Activated CD8-positive, alpha-beta memory T cell treated with anti-CD3 and anti-CD28 coated beads for 48 hours (primary cell): Measurements from ENCODE around the gene ETS1.
"Not testable (repeated sequence)": the region's sequence is repeated elsewhere in the genome, so short reads cannot be mapped to it uniquely, and the experiment has no call there.

Experiments
- DNase-seq, 3 experiments: peaks; one replicate each; pipeline ENCODE4 v3.0.0-alpha.2; 2020; ENCODE audit warnings: low read depth in 2 of 3, low spot score in 2 of 3

The ETS1 gene

DNA sequence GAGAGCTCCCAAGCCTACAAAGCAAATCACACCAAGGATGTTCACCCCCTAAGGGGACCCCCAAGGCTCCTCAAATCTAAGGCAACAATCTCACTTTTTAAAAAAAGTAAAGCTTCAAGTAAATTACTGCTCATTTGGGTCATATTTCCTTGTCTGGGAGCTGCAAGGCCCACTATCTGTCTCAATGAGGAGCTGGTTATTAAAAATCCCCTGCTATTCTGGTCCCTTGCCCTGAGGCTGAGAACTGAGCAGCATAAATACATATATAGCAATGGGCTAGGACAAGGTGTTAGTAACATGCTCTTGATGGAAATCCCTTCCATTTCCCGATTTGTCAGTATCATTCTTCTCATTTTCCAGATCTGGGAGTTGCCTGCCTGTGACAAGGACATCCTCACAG is 119.2 kb downstream of the ETS1 start:
- no peak for DNase-seq

GRCh38 chr11:128467610-128468041 is 119.7 kb downstream of the ETS1 start:
- DNase-seq = no peak

DNA sequence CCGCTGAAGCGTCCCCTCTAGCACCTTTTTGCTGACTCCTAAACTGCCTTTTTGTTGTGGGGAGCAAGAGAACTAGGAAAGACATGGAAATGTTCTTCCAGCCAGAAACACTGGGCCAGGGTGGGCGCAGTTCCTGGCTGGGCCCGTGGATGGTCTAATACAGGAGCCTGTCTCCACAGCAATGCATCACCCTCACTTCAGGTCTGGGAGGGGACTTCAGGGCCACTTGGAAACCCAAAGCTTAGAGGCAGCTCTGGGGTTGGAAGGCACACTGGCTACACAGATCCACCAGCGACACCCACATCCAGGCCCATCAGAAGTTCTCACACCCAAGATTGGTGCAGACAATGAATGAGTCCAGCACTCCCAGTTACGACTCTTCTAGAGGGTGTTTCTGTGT is 120.3 kb downstream of the ETS1 start:
- DNase-seq = no peak

DNA sequence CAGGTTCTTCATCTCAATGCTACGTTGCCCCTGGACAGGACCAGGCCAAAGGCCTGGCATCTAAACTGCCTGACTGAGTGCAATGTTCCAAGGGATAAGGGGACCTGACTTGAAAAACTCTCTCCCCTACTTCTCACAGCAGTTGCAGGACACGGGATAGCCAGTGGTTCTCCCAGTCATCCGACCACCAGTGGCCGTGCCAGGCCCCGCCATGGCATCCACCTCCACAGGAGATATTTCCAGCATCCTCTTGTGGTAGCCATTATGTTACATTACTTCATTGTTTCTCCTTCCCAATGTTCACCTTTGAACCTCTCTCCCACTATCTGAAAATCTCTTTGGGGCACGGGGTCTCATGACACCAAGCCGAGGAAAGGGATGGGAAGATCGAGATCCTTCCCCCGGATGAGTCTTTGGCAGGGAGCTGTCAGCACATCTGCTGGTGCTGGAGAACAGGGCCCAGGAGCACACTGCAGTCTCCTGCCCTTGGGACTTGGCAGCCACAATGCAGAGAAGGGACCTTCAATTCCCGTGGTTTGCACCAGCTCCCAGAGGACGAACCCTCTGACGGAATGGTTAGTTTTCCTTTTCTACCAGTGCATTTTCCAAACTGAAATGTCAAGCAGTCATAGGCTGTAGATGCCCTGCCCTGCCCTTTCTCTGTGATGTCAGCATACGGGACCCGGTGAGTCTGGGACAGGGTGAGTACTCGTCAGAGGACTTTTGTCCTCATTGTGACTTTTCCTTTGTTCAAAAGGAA is 121.2 kb downstream of the ETS1 start:
- no peak for DNase-seq

- DNase-seq = no peak
Measured at GRCh38 chr11:128465531-128465930, 121.8 kb downstream of the ETS1 start.

GRCh38 chr11:128464878-128465450 is 122.4 kb downstream of the ETS1 start:
- no peak for DNase-seq

DNA sequence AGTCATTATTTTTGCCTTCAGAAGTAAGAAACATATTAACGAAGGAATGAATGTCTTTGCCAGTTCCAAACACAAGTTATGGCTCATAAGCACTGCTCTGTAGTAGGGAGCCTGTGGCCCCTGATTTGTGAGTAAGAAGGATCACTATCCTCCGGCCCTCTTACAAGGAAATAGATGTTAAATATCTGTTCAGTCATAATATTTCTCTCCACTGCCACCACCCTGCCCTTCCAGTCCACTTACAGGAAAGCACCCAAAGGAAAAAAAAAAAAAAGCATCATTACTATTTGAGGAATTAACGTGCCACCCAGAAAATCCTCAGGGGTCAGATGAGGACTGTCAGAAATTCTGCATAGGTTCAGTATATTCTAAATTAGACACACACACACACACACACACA is 123.4 kb downstream of the ETS1 start:
- DNase-seq = no peak

DNA sequence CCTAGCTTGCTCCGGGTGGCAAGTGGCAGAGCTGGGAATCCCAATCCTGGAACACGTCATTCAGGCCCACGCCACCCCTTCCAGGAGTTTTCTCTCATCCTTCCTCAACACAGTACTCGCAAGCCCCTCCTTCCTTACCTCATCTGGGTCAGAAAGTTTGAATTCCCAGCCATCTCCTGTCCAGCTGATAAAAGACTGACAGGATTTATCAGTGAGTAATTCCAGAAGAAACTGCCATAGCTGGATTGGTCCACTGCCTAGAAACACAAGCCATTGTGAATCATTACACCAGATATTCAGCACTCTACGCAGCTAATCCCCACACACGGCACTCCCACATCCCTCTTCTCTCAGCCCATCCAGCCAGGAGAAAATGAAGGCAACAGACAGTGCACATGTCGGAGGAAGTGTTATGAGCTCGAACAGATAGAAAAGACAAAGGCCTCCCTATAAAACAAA is 124.0 kb downstream of the ETS1 start:
- DNase-seq = no peak

DNA sequence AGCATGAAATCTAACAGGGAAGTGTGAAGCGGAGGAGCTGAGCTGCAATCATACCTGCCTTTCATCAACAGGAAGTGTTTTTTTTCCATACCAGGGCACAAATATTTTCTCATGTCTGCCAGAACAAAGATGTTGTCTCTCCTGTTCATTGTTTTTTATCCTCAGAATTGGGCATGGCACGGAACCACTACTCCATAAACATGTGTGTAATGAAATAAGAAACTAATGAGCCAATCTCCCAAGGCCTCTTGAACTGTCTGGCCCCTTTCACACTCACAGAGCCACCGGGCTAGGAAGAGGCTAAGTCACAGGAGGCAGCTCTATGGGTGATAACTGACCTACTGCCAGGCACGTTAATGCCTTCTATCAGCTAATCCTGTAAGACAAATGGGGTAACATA is 124.4 kb downstream of the ETS1 start:
- DNase-seq = no peak

- no peak for DNase-seq
Measured at GRCh38 chr11:128462189-128462588, 125.2 kb downstream of the ETS1 start.

DNA sequence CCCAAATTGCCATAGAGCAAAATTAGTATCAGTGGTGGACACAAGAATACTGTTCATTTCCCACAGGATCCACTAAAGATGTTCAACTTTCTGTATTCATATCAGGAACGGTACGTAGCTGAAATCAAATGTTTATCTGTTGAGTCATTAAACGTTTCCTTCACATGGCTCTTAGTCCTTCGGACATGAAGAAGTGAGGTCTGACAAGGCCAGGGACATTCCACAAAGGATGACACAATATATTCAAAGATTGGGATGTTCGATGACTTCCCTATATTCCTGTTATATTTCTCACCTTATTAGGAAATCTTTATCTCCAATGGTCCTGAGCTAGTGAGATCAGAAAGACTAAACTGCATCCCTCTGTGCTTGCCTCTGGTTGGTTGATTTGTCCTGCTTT is 129.0 kb downstream of the ETS1 start:
- DNase-seq = no peak

GRCh38 chr11:128457874-128458273 is 129.5 kb downstream of the ETS1 start:
- DNase-seq = no peak

DNA sequence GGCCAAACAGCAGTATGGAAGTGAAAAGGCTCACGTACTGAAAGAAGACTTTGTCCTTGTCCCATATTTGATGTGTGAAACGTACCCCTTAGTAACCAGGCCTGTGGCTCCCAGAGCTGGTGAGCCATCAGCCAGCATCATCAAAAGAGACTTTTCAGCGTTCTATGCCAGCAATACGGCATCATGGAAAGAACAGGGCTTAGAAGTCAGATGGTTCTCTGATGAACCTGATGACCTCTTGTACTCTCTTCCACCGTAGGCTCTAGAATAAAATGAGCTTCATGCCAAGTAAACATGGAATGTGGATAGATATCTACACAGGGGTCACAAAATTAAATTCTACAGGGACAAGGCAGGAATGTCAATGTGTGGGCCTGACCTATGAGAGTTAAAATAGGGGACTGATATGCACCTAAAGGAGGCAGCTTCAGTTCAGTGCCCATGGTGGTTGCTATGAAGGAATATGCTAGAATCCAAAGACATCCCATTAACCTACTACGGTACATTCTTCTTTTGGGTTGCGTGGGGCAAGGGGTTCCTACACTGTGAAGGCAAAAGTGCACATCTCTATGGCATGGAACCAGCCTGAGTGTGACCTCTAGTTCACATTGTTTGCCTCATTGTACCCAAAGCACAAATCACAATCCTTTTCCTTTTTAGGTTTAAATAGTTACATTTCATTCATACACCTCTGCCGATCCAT is 130.6 kb downstream of the ETS1 start:
- no peak for DNase-seq

DNA sequence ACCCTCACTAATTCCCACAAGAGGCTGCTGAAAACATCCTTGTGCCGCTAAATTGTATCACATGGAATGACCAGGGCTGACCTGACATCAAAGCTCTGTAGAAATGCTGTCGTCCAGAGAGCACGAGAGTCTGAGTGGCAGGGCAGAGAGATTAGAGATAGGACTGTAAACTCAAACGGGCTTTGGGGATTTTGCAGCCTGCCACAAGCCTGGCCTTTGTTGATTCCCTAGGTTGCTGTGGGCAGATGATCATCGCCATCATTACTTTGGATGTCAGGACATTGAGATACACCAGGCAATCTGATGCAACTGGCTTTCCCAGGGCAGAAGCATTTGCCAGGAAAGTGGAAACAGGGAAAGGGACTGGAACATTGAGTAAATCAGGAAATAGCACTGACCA is 131.6 kb downstream of the ETS1 start:
- DNase-seq = no peak

DNA sequence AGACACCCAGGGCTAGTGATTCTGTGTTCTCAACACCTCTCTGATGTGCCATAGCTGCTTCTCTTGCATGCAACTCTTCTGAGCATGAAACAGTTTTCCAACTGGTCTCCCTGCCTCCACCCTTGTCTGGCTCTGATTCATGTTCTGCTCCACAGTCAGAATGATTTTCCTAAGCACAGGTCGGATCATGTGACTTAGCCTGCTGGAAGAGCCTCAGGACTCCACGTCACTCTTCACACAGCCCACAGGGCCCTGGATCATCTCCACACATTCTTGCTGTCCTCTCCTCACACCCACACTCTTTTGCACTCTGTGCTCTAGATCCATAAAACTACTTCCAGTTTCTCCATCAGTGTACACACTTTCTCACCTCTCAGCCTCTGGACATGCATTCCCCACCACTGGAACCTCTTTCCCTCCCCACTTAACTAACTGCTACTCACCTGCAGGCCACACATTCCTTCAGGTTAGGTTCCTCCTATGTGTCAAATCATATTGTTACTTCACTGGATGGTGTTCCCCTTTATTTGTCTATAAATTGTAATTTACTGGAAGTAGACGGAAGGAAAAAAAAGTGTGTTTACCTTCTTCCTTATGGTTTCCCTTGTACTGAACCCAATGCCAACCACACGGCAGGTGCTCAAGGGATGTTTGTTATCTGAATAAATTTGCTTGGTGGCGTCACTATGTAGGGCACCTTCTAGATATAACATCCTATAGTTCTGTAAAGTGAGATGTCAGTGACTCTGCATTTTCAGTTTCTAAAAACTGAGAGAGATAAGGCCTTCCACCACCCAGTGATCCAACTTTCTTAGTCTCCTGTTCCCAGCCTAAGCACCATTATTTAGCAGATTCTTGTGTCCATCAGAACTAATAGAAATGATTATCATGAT is 133.7 kb downstream of the ETS1 start:
- no peak for DNase-seq

GRCh38 chr11:128451652-128452470 is 135.5 kb downstream of the ETS1 start:
- no peak for DNase-seq

GRCh38 chr11:128450882-128451651 is 136.3 kb downstream of the ETS1 start:
- no peak for DNase-seq

- DNase-seq = not testable (repeated sequence)
Measured at GRCh38 chr11:128450425-128450824, 136.9 kb downstream of the ETS1 start.

GRCh38 chr11:128448981-128449713 is 138.2 kb downstream of the ETS1 start:
- no peak for DNase-seq
